Measurements from ENCODE around the gene RASAL2.

DNA sequence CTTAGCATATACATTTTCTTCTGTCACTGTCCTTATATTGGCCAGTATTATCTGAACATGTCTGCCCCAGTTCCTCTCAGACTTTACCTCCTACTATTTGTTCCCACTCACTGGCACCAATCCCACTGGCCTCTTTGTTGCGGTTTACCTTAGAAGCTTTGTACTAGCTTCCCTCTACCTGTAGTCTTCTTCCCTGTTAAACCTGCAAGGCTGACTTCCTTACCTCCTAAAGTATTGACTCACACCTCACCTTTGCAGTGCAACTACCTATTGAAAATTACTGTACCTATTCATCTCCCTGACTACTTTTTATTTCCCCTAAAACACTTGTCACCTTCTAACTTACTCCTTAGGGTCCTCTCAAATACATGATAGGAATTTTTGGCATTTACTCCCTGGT, 291.8 kb downstream of the RASAL2 start:
- TF ChIP-seq, protein P1, sequence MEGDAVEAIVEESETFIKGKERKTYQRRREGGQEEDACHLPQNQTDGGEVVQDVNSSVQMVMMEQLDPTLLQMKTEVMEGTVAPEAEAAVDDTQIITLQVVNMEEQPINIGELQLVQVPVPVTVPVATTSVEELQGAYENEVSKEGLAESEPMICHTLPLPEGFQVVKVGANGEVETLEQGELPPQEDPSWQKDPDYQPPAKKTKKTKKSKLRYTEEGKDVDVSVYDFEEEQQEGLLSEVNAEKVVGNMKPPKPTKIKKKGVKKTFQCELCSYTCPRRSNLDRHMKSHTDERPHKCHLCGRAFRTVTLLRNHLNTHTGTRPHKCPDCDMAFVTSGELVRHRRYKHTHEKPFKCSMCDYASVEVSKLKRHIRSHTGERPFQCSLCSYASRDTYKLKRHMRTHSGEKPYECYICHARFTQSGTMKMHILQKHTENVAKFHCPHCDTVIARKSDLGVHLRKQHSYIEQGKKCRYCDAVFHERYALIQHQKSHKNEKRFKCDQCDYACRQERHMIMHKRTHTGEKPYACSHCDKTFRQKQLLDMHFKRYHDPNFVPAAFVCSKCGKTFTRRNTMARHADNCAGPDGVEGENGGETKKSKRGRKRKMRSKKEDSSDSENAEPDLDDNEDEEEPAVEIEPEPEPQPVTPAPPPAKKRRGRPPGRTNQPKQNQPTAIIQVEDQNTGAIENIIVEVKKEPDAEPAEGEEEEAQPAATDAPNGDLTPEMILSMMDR (IDR thresholded peaks at IDR 0.05), result no peak
- no peak for TF ChIP-seq SIN3A (IDR thresholded peaks at IDR 0.05; ENCODE audit: borderline replicate concordance, insufficient read depth, low read depth, low read length)
- TF ChIP-seq POLR2AphosphoS5 (IDR thresholded peaks at IDR 0.05; ENCODE audit: low read depth, low read length), result no peak
- TF ChIP-seq, protein P2, sequence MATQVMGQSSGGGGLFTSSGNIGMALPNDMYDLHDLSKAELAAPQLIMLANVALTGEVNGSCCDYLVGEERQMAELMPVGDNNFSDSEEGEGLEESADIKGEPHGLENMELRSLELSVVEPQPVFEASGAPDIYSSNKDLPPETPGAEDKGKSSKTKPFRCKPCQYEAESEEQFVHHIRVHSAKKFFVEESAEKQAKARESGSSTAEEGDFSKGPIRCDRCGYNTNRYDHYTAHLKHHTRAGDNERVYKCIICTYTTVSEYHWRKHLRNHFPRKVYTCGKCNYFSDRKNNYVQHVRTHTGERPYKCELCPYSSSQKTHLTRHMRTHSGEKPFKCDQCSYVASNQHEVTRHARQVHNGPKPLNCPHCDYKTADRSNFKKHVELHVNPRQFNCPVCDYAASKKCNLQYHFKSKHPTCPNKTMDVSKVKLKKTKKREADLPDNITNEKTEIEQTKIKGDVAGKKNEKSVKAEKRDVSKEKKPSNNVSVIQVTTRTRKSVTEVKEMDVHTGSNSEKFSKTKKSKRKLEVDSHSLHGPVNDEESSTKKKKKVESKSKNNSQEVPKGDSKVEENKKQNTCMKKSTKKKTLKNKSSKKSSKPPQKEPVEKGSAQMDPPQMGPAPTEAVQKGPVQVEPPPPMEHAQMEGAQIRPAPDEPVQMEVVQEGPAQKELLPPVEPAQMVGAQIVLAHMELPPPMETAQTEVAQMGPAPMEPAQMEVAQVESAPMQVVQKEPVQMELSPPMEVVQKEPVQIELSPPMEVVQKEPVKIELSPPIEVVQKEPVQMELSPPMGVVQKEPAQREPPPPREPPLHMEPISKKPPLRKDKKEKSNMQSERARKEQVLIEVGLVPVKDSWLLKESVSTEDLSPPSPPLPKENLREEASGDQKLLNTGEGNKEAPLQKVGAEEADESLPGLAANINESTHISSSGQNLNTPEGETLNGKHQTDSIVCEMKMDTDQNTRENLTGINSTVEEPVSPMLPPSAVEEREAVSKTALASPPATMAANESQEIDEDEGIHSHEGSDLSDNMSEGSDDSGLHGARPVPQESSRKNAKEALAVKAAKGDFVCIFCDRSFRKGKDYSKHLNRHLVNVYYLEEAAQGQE (IDR thresholded peaks at IDR 0.05; ENCODE audit: insufficient read depth in 1 of 2, low read depth in 2 of 2, low read length in 1 of 2), result no peak
- TF ChIP-seq TCF7L2 (IDR thresholded peaks at IDR 0.05; ENCODE audit: low read depth, low read length), result no peak
